HepG2 (cell line): ENCODE results near the gene ZDHHC11. TPM values are rescaled to one million over a fixed set of nuclear protein-coding genes. Genes with fewer than 3 reads are reported as not detected.
"Not testable (repeated sequence)": the region's sequence is repeated elsewhere in the genome, so short reads cannot be mapped to it uniquely, and the experiment has no call there.

Source experiments
- ATAC-seq: fragments of 200-7000 bp; cut with Tn5 transposase; 3 replicates; pipeline ENCODE4 v1.9.1; 2020; ENCODE audit warnings: mild to moderate bottlenecking, moderate library complexity
- BruUV-seq: library from RNA; stranded (reverse); fragments of 400-500 nt; replicated peaks from 2 replicates; lab custom pipeline; 2021; lab: Mats Ljungman, UMichigan
- CTCF ChIA-PET: fragments of 300-600 bp; formaldehyde crosslinking; extraction: SDS; loops from one replicate; lab custom pipeline; 2021; ENCODE audit warnings: low total read pairs, inconsistent platforms, low intra/inter-chr PET ratio; lab: Yijun Ruan, JAX
- POLR2A ChIA-PET: fragments of 350-600 bp; sonication (Branson Sonifier 250); formaldehyde crosslinking; loops from one replicate; lab custom pipeline; 2020; ENCODE audit warnings: antibody characterized with exemption, inconsistent platforms; lab: Yijun Ruan, JAX
- DNase-seq: peaks from one replicate; pipeline ENCODE4 v3.0.0-alpha.2; 2015; ENCODE audit warnings: low spot score
- FAIRE-seq: peaks from 3 replicates; lab custom pipeline; 2011; peaks lifted over from hg19 to GRCh38; lab: Jason Lieb, UNC
- H2AFZ ChIP-seq: one replicate; pipeline ENCODE4 v1.6.1; 2011; ENCODE audit warnings: low read length, inconsistent platforms
- H3K27ac ChIP-seq: fragments of 300-600 bp; 3 replicates; pipeline ENCODE4 v1.8.0; 2011; ENCODE audit warnings: mixed run types, mild to moderate bottlenecking, mixed read lengths, low read length, inconsistent platforms; ENCODE audit not compliant: insufficient read depth; ENCODE audit errors: extremely low read length
- H3K27me3 ChIP-seq, 2 experiments: fragments of 200-600 bp in 1 of 2; 2 replicates in 1 of 2; 3 replicates in 1 of 2; pipeline versions ENCODE4 v1.6.0 to v1.8.0; 2011; ENCODE audit warnings: low read length in 2 of 2, mild to moderate bottlenecking in 2 of 2, moderate library complexity in 2 of 2, inconsistent platforms in 1 of 2; ENCODE audit not compliant: insufficient read depth in 2 of 2, control insufficient read depth in 1 of 2
- H3K36me3 ChIP-seq, 2 experiments: fragments of 200-600 bp in 1 of 2; replicated peaks in 1 of 2; 2 replicates in 1 of 2; 3 replicates in 1 of 2; pipeline versions ENCODE4 v1.5.1 to v1.8.0; 2011; ENCODE audit warnings: low read length in 2 of 2, inconsistent platforms in 1 of 2; ENCODE audit not compliant: insufficient read depth in 2 of 2, control insufficient read depth in 1 of 2
- H3K4me1 ChIP-seq: 2 replicates; pipeline ENCODE4 v1.5.1; 2012; ENCODE audit warnings: low read length, inconsistent platforms; ENCODE audit not compliant: insufficient read depth
- H3K4me2 ChIP-seq: 2 replicates; pipeline ENCODE4 v1.6.0; 2011; ENCODE audit warnings: low read depth, low read length, inconsistent platforms
- H3K4me3 ChIP-seq, 3 experiments: fragments of 200-600 bp in 1 of 3; sonication (generic), shearing (Covaris generic) in 1 of 3; replicated peaks in 1 of 3; 2 replicates each; pipeline ENCODE4 v1.5.1; 2011 to 2016; ENCODE audit warnings: low read length in 3 of 3, inconsistent platforms in 2 of 3, low read depth in 2 of 3, mild to moderate bottlenecking in 2 of 3, control low read depth in 1 of 3, mixed read lengths in 1 of 3; ENCODE audit not compliant: insufficient read depth in 1 of 3
- H3K79me2 ChIP-seq: one replicate; pipeline ENCODE4 v1.6.1; 2011; ENCODE audit warnings: low read length, inconsistent platforms; ENCODE audit not compliant: insufficient read depth
- H3K9ac ChIP-seq: 2 replicates; pipeline ENCODE4 v1.6.0; 2011; ENCODE audit warnings: mild to moderate bottlenecking, low read depth, low read length, inconsistent platforms; ENCODE audit not compliant: insufficient read depth
- H3K9me3 ChIP-seq: 2 replicates; pipeline ENCODE4 v1.5.1; 2012; ENCODE audit warnings: mild to moderate bottlenecking, low read length
- H4K20me1 ChIP-seq: 2 replicates; pipeline ENCODE4 v1.6.0; 2011; ENCODE audit warnings: inconsistent platforms, mild to moderate bottlenecking, low read length, moderate library complexity; ENCODE audit not compliant: insufficient read depth
- WGBS: methylation state at CpG from one replicate; pipeline ENCODE4 v1.1.6; 2017; ENCODE audit warnings: low lambda C conversion rate; 5-methylcytosine and 5-hydroxymethylcytosine counted together
- in situ Hi-C: cut with HindIII; loops from 2 replicates; pipeline ENCODE4 v1.10.0; 2017; ENCODE audit warnings: low pct_unique_long_range_greater_than_20kb; ENCODE audit not compliant: extremely low pct_ligation_motif_present
- intact Hi-C: fragments of 100-400 bp; cut with micrococcal nuclease; formaldehyde crosslinking; loops from one replicate; pipeline ENCODE4 v1.10.0; 2022; ENCODE audit not compliant: unreplicated experiment
- polyA plus RNA-seq, 8 experiments: library from polyadenylated mRNA; depleted of rRNA in 3 of 8; stranded (reverse) in 7 of 8; unstranded in 1 of 8; fragments of >200 nt; fragmentation: Illumina TruSeq in 4 of 8; extraction: Trizol in 4 of 8; gene quantifications; 2 replicates each; pipeline versions ENCODE4 v1.2.1 to v1.2.3, GENCODE V29; 2011 to 2016; ENCODE audit warnings: low read depth in 4 of 8, missing spikeins in 1 of 8, mixed read lengths in 1 of 8; ENCODE audit not compliant: insufficient read depth in 1 of 8
- total RNA-seq, 5 experiments: library from RNA; depleted of rRNA; stranded (reverse); fragments of >200 nt; fragmentation: Illumina TruSeq; extraction: Trizol; gene quantifications; 2 replicates each; pipeline ENCODE4 v1.2.3, GENCODE V29; 2016; ENCODE audit warnings: low read depth in 1 of 5

The ZDHHC11 gene
- total and polyA plus RNA-seq, 2 of the 13 experiments (the other 11 are each of a cell fraction or from before 2014, with no cell fraction given) = 2.1 to 4.0 TPM

GRCh38 chr5:771087-771781 lies 79.6 kb downstream of the ZDHHC11 start:
- H3K36me3 ChIP-seq, BruUV-seq, H3K27ac ChIP-seq, DNase-seq, H3K4me3 ChIP-seq, H3K4me1 ChIP-seq, CTCF ChIA-PET, H2AFZ ChIP-seq, FAIRE-seq, H3K4me2 ChIP-seq, POLR2A ChIA-PET, H3K79me2 ChIP-seq, H3K9ac ChIP-seq, H4K20me1 ChIP-seq, ATAC-seq, intact Hi-C loops, H3K9me3 ChIP-seq: not testable (repeated sequence)
- WGBS = 24% methylated on average over 11 of the region's 19 CpGs
- in situ Hi-C loops = loop anchor here (10.0 kb wide), 1 partner anchor 86 kb away; no protein-coding TSS in a partner anchor
- H3K27me3 ChIP-seq = peaks cover 14 to 15% of the 10 kb centered on the region in 2 experiments

GRCh38 chr5:770585-770984 lies 80.2 kb downstream of the ZDHHC11 start:
- DNase-seq, ATAC-seq, H3K79me2 ChIP-seq, H3K27ac ChIP-seq, H2AFZ ChIP-seq, intact Hi-C loops, H3K4me1 ChIP-seq, H3K4me2 ChIP-seq, BruUV-seq, H3K36me3 ChIP-seq, POLR2A ChIA-PET, H4K20me1 ChIP-seq, H3K9ac ChIP-seq, FAIRE-seq, H3K9me3 ChIP-seq, H3K4me3 ChIP-seq, CTCF ChIA-PET: not testable (repeated sequence)
- in situ Hi-C loops = loop anchor here (10.0 kb wide), 1 partner anchor 86 kb away; no protein-coding TSS in a partner anchor
- peaks cover 7 to 15% of the 10 kb centered on the region in 2 experiments for H3K27me3 ChIP-seq
- 58% methylated on average over 4 of the region's 10 CpGs for WGBS

GRCh38 chr5:769485-770145 lies 81.2 kb downstream of the ZDHHC11 start:
- H3K4me3 ChIP-seq, H2AFZ ChIP-seq, intact Hi-C loops, CTCF ChIA-PET, H3K79me2 ChIP-seq, H4K20me1 ChIP-seq, ATAC-seq, H3K36me3 ChIP-seq, POLR2A ChIA-PET, H3K27ac ChIP-seq, H3K4me2 ChIP-seq, BruUV-seq, H3K9ac ChIP-seq, H3K9me3 ChIP-seq, FAIRE-seq, H3K4me1 ChIP-seq, DNase-seq: not testable (repeated sequence)
- H3K27me3 ChIP-seq = peaks cover 7 to 11% of the 10 kb centered on the region in 2 experiments; a peak in 4 of 5 replicates
- WGBS = 55% methylated on average over 29 of the region's 29 CpGs
- in situ Hi-C loops = loop anchor here (10.0 kb wide), 1 partner anchor 85 kb away; no protein-coding TSS in a partner anchor
